GM21390 (cell line): ENCODE measurements around the gene CDHR5.
"Not testable (repeated sequence)": the region's sequence is repeated elsewhere in the genome, so short reads cannot be mapped to it uniquely, and the experiment has no call there.

Experiments
- ATAC-seq: cut with Tn5 transposase; IDR thresholded peaks from one replicate; pipeline ENCODE4 v1.9.1; 2021; ENCODE audit not compliant: unreplicated experiment

CDHR5 gene

GRCh38 chr11:590997-591396 lies 33.8 kb downstream of the CDHR5 start:
- ATAC-seq = no peak

- no peak for ATAC-seq
Observed at GRCh38 chr11:589798-590197, 35.0 kb downstream of the CDHR5 start.

GRCh38 chr11:587978-588380 lies 36.8 kb downstream of the CDHR5 start:
- ATAC-seq = no peak

GRCh38 chr11:587546-587945 lies 37.2 kb downstream of the CDHR5 start:
- no peak for ATAC-seq

GRCh38 chr11:586376-587316 lies 38.1 kb downstream of the CDHR5 start:
- no peak for ATAC-seq

GRCh38 chr11:584287-584686 lies 40.5 kb downstream of the CDHR5 start:
- ATAC-seq = no peak

- no peak for ATAC-seq
Observed at GRCh38 chr11:581752-582151, 43.0 kb downstream of the CDHR5 start.

- ATAC-seq = no peak
Observed at GRCh38 chr11:581342-581741, 43.4 kb downstream of the CDHR5 start.

- no peak for ATAC-seq
Observed at GRCh38 chr11:579830-580601, 44.7 kb downstream of the CDHR5 start.

- no peak for ATAC-seq
Observed at GRCh38 chr11:578276-579035, 46.3 kb downstream of the CDHR5 start.

GRCh38 chr11:577611-577894 lies 47.2 kb downstream of the CDHR5 start:
- ATAC-seq = no peak

GRCh38 chr11:576811-577610 lies 47.7 kb downstream of the CDHR5 start:
- no peak for ATAC-seq

GRCh38 chr11:575996-576768 lies 48.6 kb downstream of the CDHR5 start, which contains the start of gene PHRF1:
TSS of gene PHRF1 (plus strand) at chr11:576470. CDS start at chr11:581513, 5,043 bp downstream.
- ATAC-seq = peak; percentile 73

- no peak for ATAC-seq
Observed at GRCh38 chr11:575313-575995, 49.3 kb downstream of the CDHR5 start.

GRCh38 chr11:574632-575312 lies 50.0 kb downstream of the CDHR5 start:
- ATAC-seq = no peak

- not testable (repeated sequence) for ATAC-seq
Observed at GRCh38 chr11:574031-574570, 50.7 kb downstream of the CDHR5 start.

- ATAC-seq = no peak
Observed at GRCh38 chr11:573146-573759, 51.5 kb downstream of the CDHR5 start.

GRCh38 chr11:571802-572185 lies 53.0 kb downstream of the CDHR5 start:
- no peak for ATAC-seq
